Smooth muscle cell of the coronary artery (primary cell): ENCODE measurements around the gene SAG. TPM values are rescaled to one million over a fixed set of nuclear protein-coding genes. Genes with fewer than 3 reads are reported as not detected.

Experiments
- total RNA-seq: library from RNA; depleted of rRNA; stranded (reverse); fragments of >200 nt; gene quantifications from 2 replicates; pipeline ENCODE4 v1.2.3, GENCODE V29; 2014; ENCODE audit warnings: low replicate concordance

Gene SAG
- total RNA-seq: not detected in 2 replicates

DNA sequence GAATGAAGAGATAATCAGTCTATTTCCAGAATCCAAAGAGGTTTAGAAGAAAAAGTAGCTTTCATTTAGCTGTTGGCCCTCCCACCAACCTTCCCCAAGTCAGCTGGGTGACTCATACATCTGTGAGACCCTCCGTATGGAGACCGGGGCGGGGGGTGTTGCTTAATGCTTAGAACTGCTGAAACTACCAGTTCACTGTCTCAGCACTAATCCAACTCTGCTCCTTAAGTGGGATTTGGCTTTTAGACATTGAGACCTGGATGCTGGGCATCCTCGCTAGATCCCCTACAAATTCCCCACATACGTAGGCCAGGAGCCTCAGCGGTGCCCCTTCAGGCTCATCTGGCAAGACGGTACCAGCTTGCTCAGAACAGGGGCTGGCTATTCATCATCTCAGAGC is at the start of gene SAG:
TSS of gene SAG (plus strand) at position 252 of the 400 bp plus-strand sequence. CDS start 1,374 bp downstream, outside the sequence.

DNA sequence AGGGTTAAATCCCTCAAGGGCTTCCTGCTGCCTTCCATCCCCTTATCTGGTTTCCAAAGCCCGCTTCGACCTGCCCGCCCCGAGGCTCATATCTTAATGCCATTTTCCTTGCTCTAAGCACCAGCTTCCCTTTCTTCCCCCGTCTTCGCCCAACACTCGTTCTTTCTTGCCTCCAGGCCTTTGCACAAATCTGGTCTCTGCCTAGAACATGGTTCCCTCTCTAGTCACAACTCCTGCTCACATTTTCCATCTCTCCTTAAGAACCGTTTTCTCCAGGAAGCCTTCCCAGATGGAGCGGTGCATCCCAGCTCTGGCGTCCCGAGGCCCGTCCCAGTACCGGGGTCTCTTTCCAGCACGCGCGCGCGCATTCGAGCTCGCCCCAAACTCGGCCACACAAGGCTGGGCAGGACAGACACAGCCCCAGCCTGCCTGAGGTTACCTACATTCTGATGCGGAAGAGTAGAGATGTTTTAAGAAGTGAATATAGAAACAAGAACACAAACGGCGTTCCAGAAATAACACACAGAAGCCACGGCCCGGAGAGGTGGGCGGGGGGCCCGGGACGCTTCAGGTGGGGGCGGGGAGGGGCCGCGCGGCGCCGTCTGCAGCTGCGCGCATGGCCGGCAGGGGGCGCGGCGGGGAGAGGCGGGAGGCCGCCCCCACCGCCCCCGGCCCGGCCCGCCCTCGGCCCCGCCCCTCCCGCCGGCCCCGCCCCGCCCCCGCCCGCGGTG is 46.3 kb downstream of the SAG start, which contains the start of gene DGKD:
TSS of gene DGKD (plus strand) at position 726 of the 731 bp plus-strand sequence. CDS start 25 bp downstream, outside the sequence.

Other genes starting within 250 kb of the SAG start
- 0.12 and 0.83 TPM in 2 replicates for gene INPP5D, start 247.5 kb upstream of the SAG start, total RNA-seq
- gene ATG16L1, start 56.1 kb upstream of the SAG start, total RNA-seq: 20.9 and 25.1 TPM in 2 replicates
- 11.0 and 11.8 TPM in 2 replicates for gene DGKD, start 46.7 kb downstream of the SAG start, total RNA-seq